Measurements from ENCODE around the gene METTL1.
"Not testable (repeated sequence)": the region's sequence is repeated elsewhere in the genome, so short reads cannot be mapped to it uniquely, and the experiment has no call there.

- TF ChIP-seq CTCF (IDR thresholded peaks at IDR 0.05 in 4 of 5, conservative IDR thresholded peaks at IDR 0.05 in 1 of 5); POLR2A (IDR thresholded peaks at IDR 0.05): not testable (repeated sequence)
Measured at GRCh38 chr12:57774634-57775033, 2.7 kb upstream of the METTL1 start.
